HCT116 (cell line): ENCODE data around the gene AHNAK. TPM values are rescaled to one million over a fixed set of nuclear protein-coding genes. Genes with fewer than 3 reads are reported as not detected.

Source experiments
- ATAC-seq: fragments of 200-7000 bp; cut with Tn5 transposase; 2 replicates; pipeline ENCODE4 v1.9.1; 2020; ENCODE audit warnings: mild to moderate bottlenecking, moderate library complexity
- BruUV-seq: library from RNA; stranded (reverse); fragments of 400-500 nt; replicated peaks from 2 replicates; lab custom pipeline; 2021; lab: Mats Ljungman, UMichigan
- CTCF ChIA-PET: fragments of 300-600 bp; sonication (Branson Sonifier 250); formaldehyde crosslinking; loops from one replicate; lab custom pipeline; 2021; ENCODE audit warnings: antibody characterized with exemption; lab: Charles Lee
- POLR2A ChIA-PET: fragments of 300-600, 350-600 bp; sonication (Branson Sonifier 250); formaldehyde crosslinking; loops from one replicate; lab custom pipeline; 2021; ENCODE audit warnings: antibody characterized with exemption; lab: Charles Lee
- RAD21 ChIA-PET, 2 experiments: fragments of 300-600 bp; sonication (Branson Sonifier 250); formaldehyde crosslinking; loops; one replicate each; lab custom pipeline; 2023; ENCODE audit warnings: low total read pairs in 2 of 2; ENCODE audit not compliant: uncharacterized antibody in 2 of 2, unreplicated experiment in 2 of 2, low non-redundant PET in 1 of 2; lab: Charles Lee
- DNase-seq: peaks from one replicate; pipeline ENCODE4 v3.0.0-alpha.2; 2010; ENCODE audit warnings: low read depth, low spot score
- H2AFZ ChIP-seq: fragments of 200-600 bp; shearing (Covaris generic), sonication (generic); 2 replicates; pipeline ENCODE4 v1.6.1; 2017; ENCODE audit warnings: low read depth, mixed run types, mixed read lengths, antibody characterized with exemption, low read length; ENCODE audit not compliant: poor library complexity, severe bottlenecking
- H3K27ac ChIP-seq: 2 replicates; pipeline ENCODE4 v1.5.1; 2012; ENCODE audit warnings: low read depth, low read length
- H3K27me3 ChIP-seq: fragments of 200-600 bp; sonication (generic); 2 replicates; pipeline ENCODE4 v1.6.1; 2016; ENCODE audit warnings: mixed run types, low read length, mixed read lengths; ENCODE audit not compliant: insufficient read depth
- H3K36me3 ChIP-seq, 2 experiments: fragments of 200-500 bp in 1 of 2; fragments of 200-600 bp in 1 of 2; sonication (Bioruptor generic) in 1 of 2; sonication (generic) in 1 of 2; 2 replicates each; pipeline versions ENCODE4 v1.5.1 to v1.6.1; 2014 to 2016; ENCODE audit warnings: low read length in 2 of 2, inconsistent platforms in 1 of 2, mixed read lengths in 1 of 2, mixed run types in 1 of 2; ENCODE audit not compliant: insufficient read depth in 2 of 2, control insufficient read depth in 1 of 2
- H3K4me1 ChIP-seq, 2 experiments: fragments of 200-600 bp in 1 of 2; sonication (generic) in 1 of 2; 2 replicates each; pipeline versions ENCODE4 v1.5.1 to v1.6.1; 2012 to 2017; ENCODE audit warnings: low read length in 2 of 2, inconsistent platforms in 1 of 2, mild to moderate bottlenecking in 1 of 2, mixed read lengths in 1 of 2, mixed run types in 1 of 2, moderate library complexity in 1 of 2; ENCODE audit not compliant: insufficient read depth in 2 of 2, control insufficient read depth in 1 of 2
- H3K4me2 ChIP-seq: fragments of 200-600 bp; sonication (generic); 2 replicates; pipeline ENCODE4 v1.6.1; 2017; ENCODE audit warnings: mixed run types, low read length, mixed read lengths
- H3K4me3 ChIP-seq, 2 experiments: fragments of 200-600 bp in 1 of 2; sonication (generic) in 1 of 2; replicated peaks in 1 of 2; 2 replicates each; pipeline ENCODE4 v1.5.1; 2011 to 2016; ENCODE audit warnings: low read length in 2 of 2, control low read depth in 1 of 2, low read depth in 1 of 2, mild to moderate bottlenecking in 1 of 2, mixed read lengths in 1 of 2, mixed run types in 1 of 2
- H3K79me2 ChIP-seq: fragments of 200-600 bp; sonication (generic); 2 replicates; pipeline ENCODE4 v1.6.1; 2017; ENCODE audit warnings: mild to moderate bottlenecking, mixed run types, low read length, moderate library complexity, mixed read lengths; ENCODE audit not compliant: insufficient read depth
- H3K9ac ChIP-seq: fragments of 200-600 bp; sonication (generic); 2 replicates; pipeline ENCODE4 v1.6.1; 2016; ENCODE audit warnings: low read length, mixed read lengths
- H3K9me2 ChIP-seq: fragments of 200-600 bp; sonication (generic), shearing (Covaris generic); 2 replicates; pipeline ENCODE4 v1.6.1; 2017; ENCODE audit warnings: mixed run types, mild to moderate bottlenecking, moderate library complexity; ENCODE audit not compliant: insufficient read depth
- H3K9me3 ChIP-seq, 2 experiments: fragments of 200-500 bp in 1 of 2; fragments of 200-600 bp in 1 of 2; sonication (Bioruptor generic) in 1 of 2; sonication (generic) in 1 of 2; 2 replicates each; pipeline ENCODE4 v1.6.1; 2014 to 2017; ENCODE audit warnings: low read length in 2 of 2, mixed read lengths in 2 of 2, inconsistent platforms in 1 of 2, low read depth in 1 of 2, mild to moderate bottlenecking in 1 of 2, mixed run types in 1 of 2, moderate library complexity in 1 of 2; ENCODE audit not compliant: control insufficient read depth in 1 of 2, insufficient read depth in 1 of 2
- H4K20me1 ChIP-seq: fragments of 200-600 bp; sonication (generic), shearing (Covaris generic); 2 replicates; pipeline ENCODE4 v1.6.1; 2017; ENCODE audit warnings: mixed run types, mild to moderate bottlenecking, moderate library complexity; ENCODE audit not compliant: insufficient read depth
- ATF3 ChIP-seq: IDR thresholded peaks from 2 replicates; pipeline ENCODE4 v1.6.1; 2012
- CBX3 ChIP-seq: IDR thresholded peaks from 2 replicates; pipeline ENCODE4 v1.6.1; 2012; ENCODE audit warnings: low read depth
- CTCF ChIP-seq, 3 experiments: fragments of 200-600 bp in 1 of 3; sonication (generic) in 1 of 3; IDR thresholded peaks in 2 of 3; conservative IDR thresholded peaks in 1 of 3; 2 replicates each; pipeline ENCODE4 v1.5.1; 2012 to 2017; ENCODE audit warnings: low read depth in 2 of 3, low read length in 2 of 3, antibody characterized with exemption in 1 of 3, borderline replicate concordance in 1 of 3, control low read depth in 1 of 3, mild to moderate bottlenecking in 1 of 3, mixed read lengths in 1 of 3, mixed run types in 1 of 3, moderate library complexity in 1 of 3; ENCODE audit not compliant: insufficient read depth in 1 of 3
- EGR1 ChIP-seq: IDR thresholded peaks from 2 replicates; pipeline ENCODE4 v1.6.1; 2012; ENCODE audit warnings: low read depth
- ELF1 ChIP-seq: IDR thresholded peaks from 2 replicates; pipeline ENCODE4 v1.6.1; 2012; ENCODE audit warnings: low read depth, borderline replicate concordance
- EZH2 ChIP-seq: fragments of 200-600 bp; sonication (generic); IDR thresholded peaks from 2 replicates; pipeline ENCODE4 v1.6.1; 2017; ENCODE audit warnings: antibody characterized with exemption, mixed run types
- EZH2phosphoT487 ChIP-seq: fragments of 200-600 bp; IDR thresholded peaks from 2 replicates; pipeline ENCODE4 v1.6.1; 2018; ENCODE audit warnings: antibody characterized with exemption, borderline replicate concordance
- JUND ChIP-seq: IDR thresholded peaks from 2 replicates; pipeline ENCODE4 v1.6.1; 2012
- MAX ChIP-seq: IDR thresholded peaks from 2 replicates; pipeline ENCODE4 v1.6.1; 2012
- POLR2A ChIP-seq: IDR thresholded peaks from 2 replicates; pipeline ENCODE4 v1.7.0; 2011; ENCODE audit warnings: borderline replicate concordance; ENCODE audit not compliant: insufficient read depth, insufficient read length; ENCODE audit errors: extremely low read depth
- POLR2AphosphoS5 ChIP-seq: IDR thresholded peaks from 2 replicates; pipeline ENCODE4 v1.6.1; 2011; ENCODE audit warnings: mild to moderate bottlenecking, low read depth, low read length, moderate library complexity
- SIN3A ChIP-seq: IDR thresholded peaks from 2 replicates; pipeline ENCODE4 v1.6.1; 2012; ENCODE audit warnings: low read depth
- SP1 ChIP-seq: IDR thresholded peaks from 2 replicates; pipeline ENCODE4 v1.6.1; 2012; ENCODE audit warnings: low read depth
- SRF ChIP-seq: IDR thresholded peaks from 2 replicates; pipeline ENCODE4 v1.6.1; 2012; ENCODE audit warnings: low read depth
- TCF7L2 ChIP-seq: IDR thresholded peaks from 2 replicates; pipeline ENCODE4 v1.7.0; 2011; ENCODE audit warnings: borderline replicate concordance, inconsistent platforms; ENCODE audit not compliant: insufficient read depth, insufficient read length; ENCODE audit errors: extremely low read depth
- YY1 ChIP-seq: IDR thresholded peaks from 2 replicates; pipeline ENCODE4 v1.6.1; 2011; ENCODE audit warnings: low read length, low read depth, moderate library complexity, mild to moderate bottlenecking; ENCODE audit not compliant: insufficient replicate concordance; ENCODE audit errors: extremely low read depth
- ZBTB33 ChIP-seq: IDR thresholded peaks from 2 replicates; pipeline ENCODE4 v1.6.1; 2011; ENCODE audit warnings: mild to moderate bottlenecking, low read length, moderate library complexity; ENCODE audit not compliant: insufficient replicate concordance; ENCODE audit errors: extremely low read depth
- ZFX ChIP-seq: fragments of 450-650 bp; IDR thresholded peaks from 2 replicates; pipeline ENCODE4 v1.6.1; 2017
- ZNF274 ChIP-seq: fragments of 200-500 bp; sonication (Bioruptor generic); IDR thresholded peaks from 2 replicates; pipeline ENCODE4 v1.6.1; 2014; ENCODE audit warnings: mild to moderate bottlenecking, low read depth, low read length, inconsistent platforms
- intact Hi-C: fragments of 100-400 bp; cut with micrococcal nuclease; formaldehyde crosslinking; loops from 2 replicates; pipeline ENCODE4 v1.10.0; 2022
- total RNA-seq: library from RNA; stranded (reverse); gene quantifications from one replicate; pipeline ENCODE4 v1.2.1, GENCODE V29; 2021; ENCODE audit not compliant: unreplicated experiment

The AHNAK gene
- total RNA-seq, 1 experiment from 2014 or later: 239 TPM

- no peak for DNase-seq
- Histone ChIP-seq H3K4me1 (peaks cover 13 to 18% of the 10 kb centered on the region in 2 experiments), H3K79me2 (no peaks in the 10 kb centered on the region), H4K20me1 (no peaks in the 10 kb centered on the region), H3K4me3 (no peak overlapping the region), H3K27me3 (no peaks in the 10 kb centered on the region), H3K36me3 (no peaks in the 10 kb centered on the region), H3K27ac (no peak overlapping the region), H3K4me2 (no peak overlapping the region), H3K9ac (no peak overlapping the region), H3K9me2 (no peaks in the 10 kb centered on the region), H2AFZ (no peak overlapping the region), H3K9me3 (no peaks in the 10 kb centered on the region)
- POLR2A ChIA-PET: no interaction called here
- no TSS peak for BruUV-seq
- intact Hi-C loops: no loop called here
- CTCF ChIA-PET: no interaction called here
- ATAC-seq: no peak
- RAD21 ChIA-PET: no interaction called here
- TF ChIP-seq EZH2phosphoT487: no peak
- no peak for TF ChIP-seq SP1
- no peak for TF ChIP-seq SIN3A
- TF ChIP-seq ZFX: no peak
- TF ChIP-seq ZNF274: no peak
- TF ChIP-seq CBX3: no peak
- no peak for TF ChIP-seq TCF7L2
- no peak for TF ChIP-seq ELF1
- no peak for TF ChIP-seq EZH2
- TF ChIP-seq EGR1: no peak
- TF ChIP-seq MAX: no peak
- TF ChIP-seq POLR2AphosphoS5: no peak
- TF ChIP-seq POLR2A: no peak
- TF ChIP-seq YY1: no peak
- TF ChIP-seq ATF3: no peak
- no peak for TF ChIP-seq ZBTB33
- no peak for TF ChIP-seq JUND
- no peak for TF ChIP-seq SRF
- TF ChIP-seq CTCF (IDR thresholded peaks at IDR 0.05 in 2 of 3, conservative IDR thresholded peaks at IDR 0.05 in 1 of 3; ENCODE audit: borderline replicate concordance in 1 of 3, insufficient read depth in 1 of 3, low read depth in 2 of 3, low read length in 2 of 3): no peak
Observed at GRCh38 chr11:62464655-62465054, 82.0 kb downstream of the AHNAK start.
